Measurements from ENCODE around the gene KRT85.

GRCh38 chr12:52350786-52351185 is 16.5 kb downstream of the KRT85 start:
- TF ChIP-seq CTCF (IDR thresholded peaks at IDR 0.05) = no peak
- TF ChIP-seq POLR2A (IDR thresholded peaks at IDR 0.05; ENCODE audit: low read depth) = no peak
- TF ChIP-seq POLR2AphosphoS5 (IDR thresholded peaks at IDR 0.05) = no peak

Measured in esophagus muscularis mucosa (tissue), 3 donors.